Nephron progenitor cell (in vitro differentiated cells): Measurements from ENCODE around the gene INMT.
A peak's percentile ranks its signal among the peaks of the same experiment; 100 is the strongest.

ENCODE experiments used
- DNase-seq: peaks from one replicate; pipeline ENCODE4 v3.0.0; 2021
- H3K27ac Mint-ChIP-seq: 2 replicates; pipeline ENCODE4 v1.8.0; 2021; ENCODE audit warnings: mild to moderate bottlenecking, moderate library complexity, mixed read lengths
- H3K27me3 Mint-ChIP-seq: 2 replicates; pipeline ENCODE4 v1.8.0; 2021; ENCODE audit warnings: mild to moderate bottlenecking, low read depth, mixed read lengths; ENCODE audit not compliant: poor library complexity
- H3K36me3 Mint-ChIP-seq: 2 replicates; pipeline ENCODE4 v1.8.0; 2021; ENCODE audit warnings: low read depth, mixed read lengths
- H3K4me1 Mint-ChIP-seq: 2 replicates; pipeline ENCODE4 v1.8.0; 2021; ENCODE audit warnings: mixed read lengths
- H3K4me3 Mint-ChIP-seq: 2 replicates; pipeline ENCODE4 v1.8.0; 2021; ENCODE audit warnings: mild to moderate bottlenecking, moderate library complexity, mixed read lengths
- H3K9me3 Mint-ChIP-seq: 2 replicates; pipeline ENCODE4 v1.8.0; 2021; ENCODE audit warnings: mild to moderate bottlenecking, moderate library complexity, mixed read lengths
- CTCF ChIP-seq: fragments of 200-600 bp; sonication (generic); IDR thresholded peaks from 2 replicates; pipeline ENCODE4 v1.5.0; 2021; ENCODE audit warnings: antibody characterized with exemption

Gene INMT

GRCh38 chr7:30751696-30752273 lies at the start of gene INMT:
TSS of gene INMT (plus strand) at chr7:30752135. CDS start at chr7:30752151, 16 bp downstream.
- Mint-ChIP-seq H3K4me3 (no peak within 1 kb of the TSS), H3K27me3 (peaks cover 9% of the 10 kb centered on the region), H3K9me3 (peaks cover 20% of the 10 kb centered on the region), H3K36me3 (peaks cover 51% of the 10 kb centered on the region), H3K4me1 (peaks cover 31% of the 10 kb centered on the region), H3K27ac (peak within 1 kb of the TSS; percentile 48)
- no peak for DNase-seq
- TF ChIP-seq CTCF: no peak

GRCh38 chr7:30702200-30702599 lies 49.7 kb upstream of the INMT start:
- no peaks in the 10 kb centered on the region for H3K36me3 Mint-ChIP-seq
- H3K9me3 Mint-ChIP-seq: no peaks in the 10 kb centered on the region
- no peak for DNase-seq
- H3K27me3 Mint-ChIP-seq: peaks cover 21% of the 10 kb centered on the region
- no peak for TF ChIP-seq CTCF
- peaks cover 7% of the 10 kb centered on the region for H3K4me1 Mint-ChIP-seq
- no peak overlapping the region for H3K4me3 Mint-ChIP-seq
- no peak overlapping the region for H3K27ac Mint-ChIP-seq

GRCh38 chr7:30703756-30704155 lies 48.2 kb upstream of the INMT start:
- DNase-seq: no peak
- Mint-ChIP-seq H3K27ac (no peak overlapping the region), H3K36me3 (no peaks in the 10 kb centered on the region), H3K4me3 (no peak overlapping the region), H3K4me1 (peaks cover 17% of the 10 kb centered on the region), H3K9me3 (no peaks in the 10 kb centered on the region), H3K27me3 (peaks cover 24% of the 10 kb centered on the region)
- TF ChIP-seq CTCF: no peak

GRCh38 chr7:30705008-30705407 lies 46.9 kb upstream of the INMT start:
- no peak overlapping the region for H3K27ac Mint-ChIP-seq
- peaks cover 23% of the 10 kb centered on the region for H3K27me3 Mint-ChIP-seq
- H3K36me3 Mint-ChIP-seq: no peaks in the 10 kb centered on the region
- H3K9me3 Mint-ChIP-seq: no peaks in the 10 kb centered on the region
- no peak overlapping the region for H3K4me3 Mint-ChIP-seq
- DNase-seq: no peak
- H3K4me1 Mint-ChIP-seq: peaks cover 17% of the 10 kb centered on the region
- no peak for TF ChIP-seq CTCF

GRCh38 chr7:30705596-30705995 lies 46.3 kb upstream of the INMT start:
- Mint-ChIP-seq H3K27me3 (peaks cover 22% of the 10 kb centered on the region), H3K36me3 (no peaks in the 10 kb centered on the region), H3K4me1 (peaks cover 21% of the 10 kb centered on the region), H3K27ac (no peak overlapping the region), H3K9me3 (no peaks in the 10 kb centered on the region), H3K4me3 (no peak overlapping the region)
- DNase-seq: no peak
- TF ChIP-seq CTCF: no peak

- H3K27me3 Mint-ChIP-seq: peaks cover 22% of the 10 kb centered on the region
- H3K36me3 Mint-ChIP-seq: no peaks in the 10 kb centered on the region
- H3K4me3 Mint-ChIP-seq: no peak overlapping the region
These were observed 45.6 kb upstream of the INMT start for GRCh38 chr7:30706316-30706715.

More at GRCh38 chr7:30706316-30706715, 45.6 kb upstream of the INMT start:
- Mint-ChIP-seq H3K4me1 (peaks cover 21% of the 10 kb centered on the region), H3K9me3 (no peaks in the 10 kb centered on the region), H3K27ac (no peak overlapping the region)
- DNase-seq: no peak
- no peak for TF ChIP-seq CTCF
